Common myeloid progenitor, CD34-positive (primary cell): ENCODE measurements around the gene NRBF2.

Experiments
- CTCF ChIA-PET: fragments of 350-600 bp; sonication (Branson Sonifier 250); formaldehyde crosslinking; loops from one replicate; lab custom pipeline; 2021; ENCODE audit warnings: antibody characterized with exemption; lab: Charles Lee
- POLR2A ChIA-PET: fragments of 350-600 bp; sonication (Branson Sonifier 250); formaldehyde crosslinking; loops from one replicate; lab custom pipeline; 2021; ENCODE audit warnings: antibody characterized with exemption; lab: Charles Lee
- DNase-seq, 3 donors: peaks; one replicate each; pipeline versions ENCODE4 v3.0.0 to v3.0.0-alpha.2; 2013
- H3K27ac ChIP-seq, 2 experiments: 1 replicate in 1 of 2; 2 replicates in 1 of 2; pipeline ENCODE4 v1.7.0; 2013; ENCODE audit warnings: inconsistent platforms in 2 of 2, low read length in 2 of 2, mild to moderate bottlenecking in 2 of 2, low read depth in 1 of 2, moderate library complexity in 1 of 2; ENCODE audit not compliant: severe bottlenecking in 2 of 2, insufficient read depth in 1 of 2, poor library complexity in 1 of 2
- H3K27me3 ChIP-seq, 5 experiments: replicated peaks in 2 of 5; 1 replicate in 3 of 5; 2 replicates in 2 of 5; pipeline versions ENCODE4 v1.6.1 to v1.7.0; 2013; ENCODE audit warnings: low read length in 4 of 5, mild to moderate bottlenecking in 2 of 5, moderate library complexity in 2 of 5, inconsistent platforms in 1 of 5; ENCODE audit not compliant: insufficient read depth in 5 of 5, control insufficient read depth in 4 of 5
- H3K36me3 ChIP-seq, 4 experiments: 1 replicate in 2 of 4; 2 replicates in 2 of 4; pipeline versions ENCODE4 v1.6.1 to v1.7.0; 2013; ENCODE audit warnings: low read length in 3 of 4, control low read depth in 1 of 4, mild to moderate bottlenecking in 1 of 4; ENCODE audit not compliant: control insufficient read depth in 4 of 4, insufficient read depth in 4 of 4
- H3K4me1 ChIP-seq, 4 experiments: 1 replicate in 3 of 4; 2 replicates in 1 of 4; pipeline versions ENCODE4 v1.6.1 to v1.7.1; 2013; ENCODE audit warnings: low read length in 3 of 4, mild to moderate bottlenecking in 3 of 4, control low read depth in 1 of 4, inconsistent platforms in 1 of 4, moderate library complexity in 1 of 4; ENCODE audit not compliant: control insufficient read depth in 4 of 4, insufficient read depth in 4 of 4; ENCODE audit errors: control extremely low read depth in 1 of 4
- H3K4me3 ChIP-seq, 7 experiments: 1 replicate in 4 of 7; 2 replicates in 3 of 7; pipeline versions ENCODE4 v1.5.1 to v1.7.0; 2013; ENCODE audit warnings: mild to moderate bottlenecking in 7 of 7, low read length in 6 of 7, moderate library complexity in 6 of 7, inconsistent platforms in 2 of 7, low read depth in 2 of 7, control low read depth in 1 of 7; ENCODE audit not compliant: insufficient read depth in 4 of 7, control insufficient read depth in 1 of 7; ENCODE audit errors: extremely low read depth in 1 of 7
- H3K9me3 ChIP-seq, 5 experiments: 1 replicate in 4 of 5; 2 replicates in 1 of 5; pipeline versions ENCODE4 v1.6.1 to v1.7.1; 2013; ENCODE audit warnings: low read length in 4 of 5, mild to moderate bottlenecking in 2 of 5, inconsistent platforms in 1 of 5, low read depth in 1 of 5, moderate library complexity in 1 of 5; ENCODE audit not compliant: control insufficient read depth in 4 of 5, insufficient read depth in 2 of 5; ENCODE audit errors: control extremely low read depth in 1 of 5
- WGBS: methylation state at CpG from one replicate; pipeline ENCODE4 v1.1.5; 2013; ENCODE audit not compliant: insufficient coverage; 5-methylcytosine and 5-hydroxymethylcytosine counted together

The NRBF2 gene

DNA sequence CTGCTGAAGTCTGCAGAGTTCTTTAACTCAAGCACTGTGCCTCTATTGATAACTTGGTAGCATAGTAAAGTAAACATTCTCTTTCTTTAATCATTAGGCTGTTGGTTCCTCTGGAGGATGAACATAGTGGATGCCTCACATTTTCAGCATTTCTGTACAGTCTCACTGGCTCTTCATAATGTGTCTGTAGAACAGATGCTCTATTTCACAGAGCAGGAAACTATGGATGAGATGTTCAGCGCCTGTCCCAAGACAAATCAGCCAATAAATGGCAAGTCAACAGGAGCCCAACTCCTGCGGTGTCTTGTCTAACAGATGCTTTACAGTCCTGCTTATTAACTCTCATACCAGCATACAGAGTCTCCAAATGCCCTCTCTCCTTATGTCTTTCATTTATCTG, 36.5 kb downstream of the NRBF2 start:
- H3K4me3 ChIP-seq, result no peak overlapping the region
- WGBS, result 100% methylated on average over 2 of the region's 2 CpGs
- CTCF ChIA-PET, result interaction anchor here (4.2 kb wide), 1 partner anchor 12 kb away, joined by 38 read pairs; no protein-coding TSS in a partner anchor
- H3K27ac ChIP-seq, result no peak overlapping the region
- no peaks in the 10 kb centered on the region for H3K9me3 ChIP-seq
- H3K36me3 ChIP-seq, result peaks cover 27 to 56% (median 42%) of the 10 kb centered on the region in 4 experiments
- DNase-seq, result no peak
- POLR2A ChIA-PET, result no interaction called here
- H3K27me3 ChIP-seq, result no peaks in the 10 kb centered on the region
- H3K4me1 ChIP-seq, result peaks cover 0 to 8% (median 0%) of the 10 kb centered on the region in 4 experiments

DNA sequence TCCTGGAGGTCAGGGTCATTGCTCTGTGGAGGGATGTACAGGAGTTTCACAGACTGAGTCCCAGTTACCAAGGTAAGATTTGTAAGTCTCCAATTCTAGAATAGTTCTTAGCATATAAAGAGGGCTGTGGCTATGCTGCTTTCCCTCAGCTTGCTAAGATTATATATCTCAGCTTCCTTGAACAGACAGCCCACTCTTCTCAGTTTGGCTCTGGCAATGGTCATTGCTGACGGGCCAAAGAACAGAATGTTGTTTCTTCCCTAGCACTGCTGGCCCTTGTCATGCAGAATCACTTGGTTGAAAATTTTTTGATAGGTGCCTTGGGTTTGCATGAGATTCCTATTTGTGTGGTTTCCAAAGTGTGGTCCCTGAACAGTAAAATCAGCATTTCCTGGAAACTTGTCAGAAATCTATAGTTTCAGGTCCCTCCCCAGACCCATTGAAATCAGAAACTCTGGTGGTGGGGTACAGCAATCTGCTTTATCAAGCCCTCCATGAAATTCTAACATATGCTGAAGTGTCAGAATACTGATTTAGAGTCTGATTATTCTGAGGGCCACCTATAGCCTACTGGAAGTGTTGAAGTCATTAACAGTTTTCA, 38.2 kb downstream of the NRBF2 start:
- ChIA-PET CTCF (interaction anchor here (0.7 to 1.5 kb wide), 2 partner anchors 11 to 549 kb away, joined by 3 read pairs; no protein-coding TSS in a partner anchor), POLR2A (no interaction called here)
- DNase-seq, result no peak
- no peaks in the 10 kb centered on the region for H3K9me3 ChIP-seq
- H3K4me3 ChIP-seq, result no peak overlapping the region
- WGBS, result no CpG with 5 or more reads among the region's 1 CpG
- H3K4me1 ChIP-seq, result peaks cover 0 to 8% (median 0%) of the 10 kb centered on the region in 4 experiments
- H3K27me3 ChIP-seq, result no peaks in the 10 kb centered on the region
- no peak overlapping the region for H3K27ac ChIP-seq
- H3K36me3 ChIP-seq, result peaks cover 26 to 63% (median 47%) of the 10 kb centered on the region in 4 experiments

DNA sequence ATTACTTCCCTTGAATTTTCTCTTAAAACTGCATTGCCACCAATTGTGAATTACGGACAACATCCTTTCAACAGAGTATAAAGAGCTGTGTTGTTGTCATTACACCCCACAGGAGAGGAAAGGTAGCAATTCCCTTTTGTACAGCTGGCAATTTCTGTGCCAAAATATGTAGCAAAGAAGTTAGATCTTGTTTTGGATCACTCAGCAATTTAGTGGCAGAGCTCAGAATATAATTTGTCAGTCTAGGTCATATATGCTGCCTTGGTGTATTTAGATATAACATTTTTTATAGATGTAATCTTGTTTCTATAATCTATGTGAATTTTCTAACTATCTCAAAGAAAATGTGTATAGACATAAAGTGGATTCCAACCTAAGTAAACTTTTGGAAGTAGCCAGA, 38.8 kb downstream of the NRBF2 start:
- H3K4me3 ChIP-seq, result no peak overlapping the region
- H3K27ac ChIP-seq, result no peak overlapping the region
- no peaks in the 10 kb centered on the region for H3K27me3 ChIP-seq
- no peak for DNase-seq
- CTCF ChIA-PET, result interaction anchor here (1.5 kb wide), 1 partner anchor 10 kb away, joined by 3 read pairs; no protein-coding TSS in a partner anchor
- no CpG with 5 or more reads among the region's 1 CpG for WGBS
- peaks cover 0 to 8% (median 0%) of the 10 kb centered on the region in 4 experiments for H3K4me1 ChIP-seq
- H3K36me3 ChIP-seq, result peaks cover 29 to 64% (median 48%) of the 10 kb centered on the region in 4 experiments
- no peaks in the 10 kb centered on the region for H3K9me3 ChIP-seq
- POLR2A ChIA-PET, result no interaction called here

DNA sequence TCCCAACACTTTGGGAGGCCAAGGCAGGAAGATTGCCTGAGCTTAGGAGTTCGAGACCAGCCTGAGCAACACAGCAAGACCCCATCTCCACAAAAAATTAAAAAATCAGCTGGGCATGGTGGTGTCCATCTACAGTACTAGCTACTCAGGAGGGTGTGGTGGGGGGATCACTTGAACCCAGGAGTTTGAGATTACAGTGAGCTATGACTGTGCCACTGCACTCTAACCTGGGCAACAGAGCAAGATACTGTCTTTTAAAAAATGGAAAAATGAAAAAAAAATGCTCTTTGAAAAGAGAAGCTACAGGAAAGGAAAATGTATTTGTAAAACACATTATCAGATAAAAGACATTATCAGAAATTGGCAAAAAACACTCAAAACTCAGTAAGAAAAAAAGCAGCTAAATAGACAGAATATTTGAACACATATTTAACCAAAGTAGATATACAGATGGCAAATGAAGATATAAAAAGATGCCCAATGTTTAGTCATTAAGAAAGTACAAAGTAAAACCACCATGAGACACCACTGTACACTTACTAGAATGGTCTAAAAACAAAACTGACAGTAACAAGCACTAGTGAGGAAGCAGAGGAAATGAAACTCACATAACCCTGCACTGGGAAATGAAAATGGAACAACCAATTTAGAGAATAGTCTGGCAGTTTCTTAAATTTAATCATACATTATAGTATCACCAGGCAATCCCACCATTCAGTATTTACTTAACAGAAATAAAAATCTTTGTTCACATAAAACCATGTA, 40.5 kb downstream of the NRBF2 start:
- Histone ChIP-seq H3K9me3 (no peaks in the 10 kb centered on the region), H3K36me3 (peaks cover 27 to 76% (median 48%) of the 10 kb centered on the region in 4 experiments), H3K4me3 (no peak overlapping the region), H3K27me3 (no peaks in the 10 kb centered on the region), H3K4me1 (peaks cover 0 to 8% (median 0%) of the 10 kb centered on the region in 4 experiments), H3K27ac (no peak overlapping the region)
- no CpG with 5 or more reads among the region's 1 CpG for WGBS
- ChIA-PET POLR2A (interaction anchor here (0.6 kb wide), 1 partner anchor 666 kb away, joined by 3 read pairs; no protein-coding TSS in a partner anchor), CTCF (interaction anchor here (0.6 kb wide), 1 partner anchor 15 kb away, joined by 3 read pairs; no protein-coding TSS in a partner anchor)
- peak in 1 of 3 donors; percentile 27 for DNase-seq

DNA sequence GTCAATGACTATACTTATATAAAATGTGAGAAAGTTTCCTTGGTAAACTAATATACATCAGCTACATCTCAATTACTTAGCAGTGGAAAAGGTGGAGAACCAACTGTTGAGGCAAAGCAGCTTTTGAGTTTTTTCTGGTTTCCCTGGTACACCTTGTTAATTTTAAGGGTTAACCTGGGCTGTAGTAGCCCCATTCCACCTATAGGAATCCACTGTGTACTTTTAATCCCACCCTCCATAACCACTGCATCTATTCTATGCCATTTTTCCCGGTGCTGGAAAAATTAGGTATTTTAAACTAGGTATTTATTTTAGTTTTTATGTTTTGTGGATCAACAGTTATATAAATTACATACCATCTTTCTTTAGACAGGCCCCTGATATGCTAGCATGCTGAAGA, 42.4 kb downstream of the NRBF2 start:
- no CpG with 5 or more reads among the region's 1 CpG for WGBS
- POLR2A ChIA-PET, result no interaction called here
- no peaks in the 10 kb centered on the region for H3K9me3 ChIP-seq
- H3K4me3 ChIP-seq, result no peak overlapping the region
- DNase-seq, result no peak
- H3K36me3 ChIP-seq, result peaks cover 24 to 75% (median 41%) of the 10 kb centered on the region in 4 experiments
- H3K27ac ChIP-seq, result no peak overlapping the region
- H3K27me3 ChIP-seq, result no peaks in the 10 kb centered on the region
- H3K4me1 ChIP-seq, result peaks cover 0 to 8% (median 0%) of the 10 kb centered on the region in 4 experiments
- CTCF ChIA-PET, result interaction anchor here (1.1 to 1.3 kb wide), 2 partner anchors 9 kb away, joined by 3 to 4 read pairs; no protein-coding TSS in a partner anchor

DNA sequence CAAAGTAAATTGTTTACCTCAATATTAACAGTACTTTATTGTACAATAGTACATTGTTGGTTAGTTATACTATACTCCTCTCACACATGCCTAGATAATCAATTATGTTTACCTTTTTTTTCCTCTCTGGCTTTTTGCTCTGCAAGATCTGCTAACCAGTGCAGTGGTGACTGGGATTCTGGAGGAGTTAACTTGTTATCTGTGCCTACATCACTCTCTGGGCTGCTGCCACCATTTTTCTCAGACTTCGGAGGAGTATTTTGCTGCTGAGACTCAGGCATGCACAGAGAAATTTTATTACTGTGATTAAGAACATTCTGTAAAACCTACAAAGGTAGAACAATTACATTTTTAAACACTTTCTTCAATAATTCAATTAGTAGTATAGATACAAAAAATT, 59.7 kb downstream of the NRBF2 start:
- ChIA-PET POLR2A (no interaction called here), CTCF (no interaction called here)
- Histone ChIP-seq H3K27me3 (no peaks in the 10 kb centered on the region), H3K9me3 (no peaks in the 10 kb centered on the region), H3K4me1 (no peaks in the 10 kb centered on the region), H3K27ac (no peak overlapping the region), H3K4me3 (no peak overlapping the region), H3K36me3 (peaks cover 33 to 80% (median 53%) of the 10 kb centered on the region in 4 experiments)
- whole genome bisulfite sequencing, result no CpG with 5 or more reads among the region's 1 CpG
- DNase-seq, result no peak
